ENCODE results near the gene PLEKHG7. TPM values are rescaled to one million over a fixed set of nuclear protein-coding genes. Genes with fewer than 3 reads are reported as not detected.

Gene PLEKHG7
- total RNA-seq, 4 donors from 2014 or later = 1.0 to 19.0 (median 2.3) TPM

DNA sequence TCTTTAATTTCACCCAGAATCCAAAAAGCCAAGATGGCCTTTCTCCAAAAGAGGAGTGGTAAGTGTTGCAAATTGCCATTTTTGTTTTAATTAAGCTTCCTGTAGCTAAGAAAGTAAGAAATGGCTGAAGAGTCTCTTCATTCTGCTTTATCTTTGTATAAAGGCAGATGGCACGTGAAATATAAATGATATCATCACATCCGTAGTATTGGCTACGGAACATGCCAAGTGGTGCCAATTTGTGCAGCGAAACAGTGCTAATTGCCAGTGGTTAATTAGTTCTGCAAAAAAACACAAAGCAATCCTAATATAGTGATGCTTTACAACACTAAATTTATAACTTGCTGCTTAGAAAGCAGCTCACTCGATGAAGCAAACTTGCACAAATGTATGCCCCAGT, 29.4 kb downstream of the PLEKHG7 start:
- H3K36me3 ChIP-seq = no peaks in the 10 kb centered on the region
- H3K4me3 ChIP-seq = no peak overlapping the region
- H3K9me3 ChIP-seq = no peaks in the 10 kb centered on the region
- DNase-seq = no peak
- TF ChIP-seq, protein P1, sequence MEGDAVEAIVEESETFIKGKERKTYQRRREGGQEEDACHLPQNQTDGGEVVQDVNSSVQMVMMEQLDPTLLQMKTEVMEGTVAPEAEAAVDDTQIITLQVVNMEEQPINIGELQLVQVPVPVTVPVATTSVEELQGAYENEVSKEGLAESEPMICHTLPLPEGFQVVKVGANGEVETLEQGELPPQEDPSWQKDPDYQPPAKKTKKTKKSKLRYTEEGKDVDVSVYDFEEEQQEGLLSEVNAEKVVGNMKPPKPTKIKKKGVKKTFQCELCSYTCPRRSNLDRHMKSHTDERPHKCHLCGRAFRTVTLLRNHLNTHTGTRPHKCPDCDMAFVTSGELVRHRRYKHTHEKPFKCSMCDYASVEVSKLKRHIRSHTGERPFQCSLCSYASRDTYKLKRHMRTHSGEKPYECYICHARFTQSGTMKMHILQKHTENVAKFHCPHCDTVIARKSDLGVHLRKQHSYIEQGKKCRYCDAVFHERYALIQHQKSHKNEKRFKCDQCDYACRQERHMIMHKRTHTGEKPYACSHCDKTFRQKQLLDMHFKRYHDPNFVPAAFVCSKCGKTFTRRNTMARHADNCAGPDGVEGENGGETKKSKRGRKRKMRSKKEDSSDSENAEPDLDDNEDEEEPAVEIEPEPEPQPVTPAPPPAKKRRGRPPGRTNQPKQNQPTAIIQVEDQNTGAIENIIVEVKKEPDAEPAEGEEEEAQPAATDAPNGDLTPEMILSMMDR (IDR thresholded peaks at IDR 0.05) = no peak
- no peak overlapping the region for H3K27ac ChIP-seq
- H3K27me3 ChIP-seq = no peaks in the 10 kb centered on the region
- no peaks in the 10 kb centered on the region for H3K4me1 ChIP-seq

DNA sequence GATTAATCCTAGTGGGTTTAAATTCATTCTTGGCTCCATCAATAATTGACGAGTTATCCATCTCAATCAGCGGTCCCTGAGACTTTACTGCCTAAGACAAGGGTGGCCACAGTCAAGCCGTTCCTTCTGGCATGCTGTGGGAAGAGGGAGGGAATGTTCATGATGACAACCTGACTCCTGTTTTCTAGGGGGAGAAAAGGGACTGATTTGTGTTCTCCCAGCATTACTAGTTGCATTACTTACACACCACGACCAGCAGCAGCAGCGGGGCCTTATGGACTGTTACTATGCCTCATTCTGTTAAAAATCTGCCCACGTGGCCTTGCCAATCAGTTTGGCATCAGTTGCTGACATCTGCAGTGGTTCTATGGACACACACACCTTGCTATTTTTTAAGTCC, 29.9 kb downstream of the PLEKHG7 start:
- Histone ChIP-seq H3K4me1 (no peaks in the 10 kb centered on the region), H3K4me3 (no peak overlapping the region), H3K27me3 (no peaks in the 10 kb centered on the region), H3K27ac (no peak overlapping the region), H3K36me3 (no peaks in the 10 kb centered on the region), H3K9me3 (no peaks in the 10 kb centered on the region)
- no peak for DNase-seq
- TF ChIP-seq, protein P1 (IDR thresholded peaks at IDR 0.05) = no peak
- TF ChIP-seq POLR2A (IDR thresholded peaks at IDR 0.05) = no peak

- H3K27ac ChIP-seq = no peak overlapping the region
- no peaks in the 10 kb centered on the region for H3K9me3 ChIP-seq
- TF ChIP-seq POLR2A (IDR thresholded peaks at IDR 0.05) = no peak
- TF ChIP-seq, protein P1 (IDR thresholded peaks at IDR 0.05) = no peak
- DNase-seq = no peak
- H3K27me3 ChIP-seq = no peaks in the 10 kb centered on the region
- no peaks in the 10 kb centered on the region for H3K4me1 ChIP-seq
- H3K4me3 ChIP-seq = no peak overlapping the region
- H3K36me3 ChIP-seq = no peaks in the 10 kb centered on the region
Observed at GRCh38 chr12:92733181-92733580, 30.4 kb downstream of the PLEKHG7 start.

DNA sequence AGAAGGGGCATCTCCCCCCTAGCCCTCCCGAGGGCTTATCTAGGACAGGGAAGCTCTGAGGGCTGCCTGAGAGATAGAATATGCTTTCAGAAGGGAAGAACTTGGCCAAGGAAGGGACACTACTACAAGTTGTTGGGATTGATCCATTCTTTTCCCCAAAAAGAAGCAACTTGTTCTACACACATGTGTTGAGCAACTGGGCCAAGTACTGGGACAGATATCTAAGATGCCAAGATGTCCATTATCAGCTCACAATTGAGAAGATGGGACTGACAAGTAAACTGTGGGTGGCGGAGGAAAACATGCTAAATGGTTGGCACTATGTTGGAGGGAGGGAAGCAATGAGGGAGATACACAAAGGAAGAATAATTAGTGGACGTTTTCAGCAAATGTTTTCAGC, 30.9 kb downstream of the PLEKHG7 start:
- H3K4me1 ChIP-seq = no peaks in the 10 kb centered on the region
- TF ChIP-seq, protein P1 (IDR thresholded peaks at IDR 0.05) = no peak
- no peak for TF ChIP-seq POLR2A (IDR thresholded peaks at IDR 0.05)
- H3K27ac ChIP-seq = no peak overlapping the region
- no peaks in the 10 kb centered on the region for H3K27me3 ChIP-seq
- no peak overlapping the region for H3K4me3 ChIP-seq
- DNase-seq = no peak
- H3K9me3 ChIP-seq = no peaks in the 10 kb centered on the region
- H3K36me3 ChIP-seq = no peaks in the 10 kb centered on the region

GRCh38 chr12:92735131-92735721, 32.4 kb downstream of the PLEKHG7 start:
- H3K27ac ChIP-seq = peak overlapping the region; percentile 24 to 51 (median 30)
- H3K4me1 ChIP-seq = no peaks in the 10 kb centered on the region
- DNase-seq = no peak
- no peaks in the 10 kb centered on the region for H3K36me3 ChIP-seq
- TF ChIP-seq, protein P1 (IDR thresholded peaks at IDR 0.05) = no peak
- no peak for TF ChIP-seq POLR2A (IDR thresholded peaks at IDR 0.05)
- no peaks in the 10 kb centered on the region for H3K9me3 ChIP-seq
- no peak overlapping the region for H3K4me3 ChIP-seq
- H3K27me3 ChIP-seq = no peaks in the 10 kb centered on the region

- no peak for DNase-seq
- Histone ChIP-seq H3K9me3 (no peaks in the 10 kb centered on the region), H3K4me1 (no peaks in the 10 kb centered on the region), H3K4me3 (no peak overlapping the region), H3K36me3 (no peaks in the 10 kb centered on the region), H3K27ac (no peak overlapping the region), H3K27me3 (no peaks in the 10 kb centered on the region)
- TF ChIP-seq, protein P1 (IDR thresholded peaks at IDR 0.05) = no peak
- no peak for TF ChIP-seq POLR2A (IDR thresholded peaks at IDR 0.05)
Observed at GRCh38 chr12:92736605-92737004, 33.8 kb downstream of the PLEKHG7 start.

Measured in Peyer's patch (tissue), 4 donors.